Measurements from ENCODE around the gene SMC1B.

DNA sequence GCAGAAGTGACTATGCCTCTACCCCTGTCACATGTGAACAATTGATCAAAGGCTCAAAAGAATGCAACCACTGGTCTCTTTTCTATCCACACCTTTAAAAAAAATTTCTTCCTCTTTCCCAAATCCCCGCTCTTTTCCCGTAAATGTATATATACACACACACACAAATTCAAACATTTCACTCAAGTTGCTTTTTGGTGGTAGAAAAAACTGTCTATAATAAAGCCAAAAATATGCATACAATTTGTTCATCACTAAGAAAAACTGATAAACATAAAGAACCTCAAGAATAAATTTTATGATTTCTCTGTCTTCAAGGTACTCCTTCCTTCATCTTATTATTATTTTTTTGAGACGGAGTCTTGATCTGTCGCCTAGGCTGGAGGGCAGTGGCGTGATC lies 5.6 kb downstream of the SMC1B start:
- TF ChIP-seq POLR2A (IDR thresholded peaks at IDR 0.05) (no peak), CTCF (IDR thresholded peaks at IDR 0.05) (no peak)

All from transverse colon (tissue), 3 donors.